ENCODE results near the gene DNPH1.

DNA sequence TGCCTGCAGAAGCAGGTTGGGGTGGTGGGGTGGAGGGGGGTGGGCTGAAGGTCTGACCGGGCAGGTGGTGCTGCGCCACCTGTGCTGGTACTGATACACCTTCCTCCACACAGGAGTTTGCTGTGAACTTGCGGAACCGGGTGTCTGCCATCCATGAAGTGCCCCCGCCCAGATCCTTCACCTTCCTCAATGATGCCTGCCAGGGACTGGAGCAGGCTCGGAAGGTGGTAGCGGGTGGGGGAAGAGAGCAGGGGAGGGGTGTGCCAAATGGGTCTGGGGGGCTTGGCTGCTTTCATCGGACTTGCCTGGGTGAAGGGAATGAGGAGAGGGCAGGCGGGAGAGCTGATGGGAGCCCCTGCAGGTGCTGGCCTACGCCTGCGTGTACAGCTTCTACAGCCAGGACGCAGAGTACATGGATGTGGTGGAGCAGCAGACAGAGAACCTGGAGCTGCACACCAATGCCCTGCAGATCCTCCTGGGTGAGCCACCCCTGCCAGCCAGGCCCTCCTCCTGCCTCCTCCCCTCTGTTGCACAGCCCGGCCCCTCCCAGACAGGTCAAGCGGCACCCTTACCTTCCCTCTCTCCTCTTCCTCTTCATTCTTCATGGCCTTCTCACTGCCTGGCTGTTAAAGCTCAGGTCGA is 6.7 kb downstream of the DNPH1 start:
- TF ChIP-seq, protein P1, sequence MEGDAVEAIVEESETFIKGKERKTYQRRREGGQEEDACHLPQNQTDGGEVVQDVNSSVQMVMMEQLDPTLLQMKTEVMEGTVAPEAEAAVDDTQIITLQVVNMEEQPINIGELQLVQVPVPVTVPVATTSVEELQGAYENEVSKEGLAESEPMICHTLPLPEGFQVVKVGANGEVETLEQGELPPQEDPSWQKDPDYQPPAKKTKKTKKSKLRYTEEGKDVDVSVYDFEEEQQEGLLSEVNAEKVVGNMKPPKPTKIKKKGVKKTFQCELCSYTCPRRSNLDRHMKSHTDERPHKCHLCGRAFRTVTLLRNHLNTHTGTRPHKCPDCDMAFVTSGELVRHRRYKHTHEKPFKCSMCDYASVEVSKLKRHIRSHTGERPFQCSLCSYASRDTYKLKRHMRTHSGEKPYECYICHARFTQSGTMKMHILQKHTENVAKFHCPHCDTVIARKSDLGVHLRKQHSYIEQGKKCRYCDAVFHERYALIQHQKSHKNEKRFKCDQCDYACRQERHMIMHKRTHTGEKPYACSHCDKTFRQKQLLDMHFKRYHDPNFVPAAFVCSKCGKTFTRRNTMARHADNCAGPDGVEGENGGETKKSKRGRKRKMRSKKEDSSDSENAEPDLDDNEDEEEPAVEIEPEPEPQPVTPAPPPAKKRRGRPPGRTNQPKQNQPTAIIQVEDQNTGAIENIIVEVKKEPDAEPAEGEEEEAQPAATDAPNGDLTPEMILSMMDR (IDR thresholded peaks at IDR 0.05) = no peak
- no peak for TF ChIP-seq POLR2A (IDR thresholded peaks at IDR 0.05)
- TF ChIP-seq POLR2AphosphoS5 (IDR thresholded peaks at IDR 0.05) = no peak
